Esophagus muscularis mucosa (tissue), 4 donors: ENCODE results near the gene SLC1A4. TPM values are rescaled to one million over a fixed set of nuclear protein-coding genes. Genes with fewer than 3 reads are reported as not detected.

Experiments
- DNase-seq: peaks from one replicate; pipeline ENCODE4 v3.0.0-alpha.2; 2017; ENCODE audit errors: extremely low spot score
- H3K27ac ChIP-seq, 4 donors: fragments of 200-600 bp; sonication (generic); replicated peaks in 1 of 4; 1 replicate in 3 of 4; 2 replicates in 1 of 4; pipeline ENCODE4 v1.5.1; 2016 to 2019; ENCODE audit warnings: mild to moderate bottlenecking in 1 of 4
- H3K27me3 ChIP-seq, 4 donors: fragments of 200-600 bp; sonication (generic); one replicate each; pipeline versions ENCODE4 v1.5.1 to v1.6.0; 2016 to 2019
- H3K36me3 ChIP-seq, 4 donors: fragments of 200-600 bp; sonication (generic); one replicate each; pipeline ENCODE4 v1.5.1; 2016 to 2019
- H3K4me1 ChIP-seq, 4 donors: fragments of 200-600 bp; sonication (generic); one replicate each; pipeline ENCODE4 v1.5.1; 2016 to 2019
- H3K4me3 ChIP-seq, 4 donors: fragments of 200-600 bp; sonication (generic); 1 replicate in 2 of 4; 2 replicates in 2 of 4; pipeline ENCODE4 v1.5.1; 2016 to 2019; ENCODE audit warnings: mild to moderate bottlenecking in 4 of 4, moderate library complexity in 1 of 4
- H3K9me3 ChIP-seq, 4 donors: fragments of 200-600 bp; sonication (generic); 1 replicate in 3 of 4; 2 replicates in 1 of 4; pipeline ENCODE4 v1.5.1; 2016 to 2019
- CTCF ChIP-seq, 3 experiments: fragments of 200-600 bp in 2 of 3; fragments of 450-650 bp in 1 of 3; sonication (generic) in 2 of 3; IDR thresholded peaks; one replicate each; pipeline ENCODE4 v1.5.1; 2017 to 2019; ENCODE audit warnings: antibody characterized with exemption in 3 of 3, mild to moderate bottlenecking in 2 of 3, moderate library complexity in 1 of 3
- EP300 ChIP-seq: sonication (generic); formaldehyde crosslinking; IDR thresholded peaks from one replicate; pipeline ENCODE4 v1.6.1; 2017; ENCODE audit warnings: antibody characterized with exemption
- POLR2A ChIP-seq: fragments of 450-650 bp; IDR thresholded peaks from one replicate; pipeline ENCODE4 v1.6.1; 2017; ENCODE audit warnings: antibody characterized with exemption, moderate library complexity, mild to moderate bottlenecking, low read depth
- POLR2AphosphoS5 ChIP-seq, 2 donors: sonication (generic); formaldehyde crosslinking; IDR thresholded peaks; one replicate each; pipeline ENCODE4 v1.6.1; 2017; ENCODE audit warnings: antibody characterized with exemption in 2 of 2
- WGBS: methylation state at CpG from one replicate; pipeline ENCODE4 v1.1.5; 2018; 5-methylcytosine and 5-hydroxymethylcytosine counted together
- intact Hi-C: fragments of 100-400 bp; cut with DNase I; formaldehyde crosslinking; loops from one replicate; pipeline ENCODE4 v1.15.1; 2023
- total RNA-seq, 4 donors: library from RNA; depleted of rRNA; stranded (reverse); fragments of >200 nt; gene quantifications; one replicate each; pipeline versions ENCODE4 v1.1.0 to v1.2.1, GENCODE V29; 2016

SLC1A4 gene
- total RNA-seq, 4 donors from 2014 or later: 10.4 to 15.1 (median 10.8) TPM

- H3K4me3 ChIP-seq: no peak overlapping the region
These were observed 55.0 kb downstream of the SLC1A4 start for GRCh38 chr2:65044097-65044735.

GRCh38 chr2:65045651-65046050 lies 56.5 kb downstream of the SLC1A4 start:
- 76% methylated on average over 10 of the region's 10 CpGs for WGBS
- no peak overlapping the region for H3K27ac ChIP-seq

More at GRCh38 chr2:65044097-65044735, 55.0 kb downstream of the SLC1A4 start:
- Histone ChIP-seq H3K27ac (no peak overlapping the region), H3K4me1 (peaks cover 4 to 6% (median 4%) of the 10 kb centered on the region in 4 donors), H3K9me3 (no peaks in the 10 kb centered on the region), H3K36me3 (no peaks in the 10 kb centered on the region), H3K27me3 (no peaks in the 10 kb centered on the region)
- 89% methylated on average over 7 of the region's 7 CpGs for WGBS
- DNase-seq: no peak
- TF ChIP-seq POLR2AphosphoS5 (IDR thresholded peaks at IDR 0.05) (no peak), CTCF (IDR thresholded peaks at IDR 0.05) (no peak), EP300 (no peak), POLR2A (no peak)
- intact Hi-C loops: loop anchor here (5.0 kb wide), 1 partner anchor 57 kb away; the partner anchor contains the start of gene SLC1A4

GRCh38 chr2:65046633-65047407 lies 57.6 kb downstream of the SLC1A4 start:
- Histone ChIP-seq H3K9me3 (no peaks in the 10 kb centered on the region), H3K36me3 (no peaks in the 10 kb centered on the region), H3K4me1 (no peaks in the 10 kb centered on the region), H3K27ac (no peak overlapping the region), H3K4me3 (no peak overlapping the region), H3K27me3 (no peaks in the 10 kb centered on the region)
- no peak for DNase-seq
- intact Hi-C loops: no loop called here
- no peak for TF ChIP-seq CTCF (IDR thresholded peaks at IDR 0.05)
- no peak for TF ChIP-seq POLR2A
- TF ChIP-seq EP300: no peak
- no peak for TF ChIP-seq POLR2AphosphoS5 (IDR thresholded peaks at IDR 0.05)
- 92% methylated on average over 11 of the region's 11 CpGs for WGBS

More at GRCh38 chr2:65045651-65046050, 56.5 kb downstream of the SLC1A4 start:
- Histone ChIP-seq H3K9me3 (no peaks in the 10 kb centered on the region), H3K4me1 (no peaks in the 10 kb centered on the region), H3K4me3 (no peak overlapping the region), H3K36me3 (no peaks in the 10 kb centered on the region), H3K27me3 (no peaks in the 10 kb centered on the region)
- no peak for TF ChIP-seq POLR2A
- no peak for TF ChIP-seq CTCF (IDR thresholded peaks at IDR 0.05)
- no peak for TF ChIP-seq POLR2AphosphoS5 (IDR thresholded peaks at IDR 0.05)
- TF ChIP-seq EP300: no peak
- intact Hi-C loops: no loop called here
- no peak for DNase-seq

GRCh38 chr2:65049010-65049639 lies 59.9 kb downstream of the SLC1A4 start:
- 90% methylated on average over 1 of the region's 1 CpG for WGBS
- intact Hi-C loops: no loop called here

More at GRCh38 chr2:65049010-65049639, 59.9 kb downstream of the SLC1A4 start:
- DNase-seq: no peak
- TF ChIP-seq POLR2AphosphoS5 (IDR thresholded peaks at IDR 0.05) (no peak), EP300 (no peak), CTCF (IDR thresholded peaks at IDR 0.05) (no peak), POLR2A (no peak)
- Histone ChIP-seq H3K36me3 (no peaks in the 10 kb centered on the region), H3K27ac (no peak overlapping the region), H3K4me3 (no peak overlapping the region), H3K27me3 (no peaks in the 10 kb centered on the region), H3K4me1 (no peaks in the 10 kb centered on the region), H3K9me3 (no peaks in the 10 kb centered on the region)
